ENCODE results near the gene KIF15. TPM values are rescaled to one million over a fixed set of nuclear protein-coding genes. Genes with fewer than 3 reads are reported as not detected.

The KIF15 gene
- total RNA-seq, 4 donors from 2014 or later = 0.44 to 1.7 (median 1.1) TPM

DNA sequence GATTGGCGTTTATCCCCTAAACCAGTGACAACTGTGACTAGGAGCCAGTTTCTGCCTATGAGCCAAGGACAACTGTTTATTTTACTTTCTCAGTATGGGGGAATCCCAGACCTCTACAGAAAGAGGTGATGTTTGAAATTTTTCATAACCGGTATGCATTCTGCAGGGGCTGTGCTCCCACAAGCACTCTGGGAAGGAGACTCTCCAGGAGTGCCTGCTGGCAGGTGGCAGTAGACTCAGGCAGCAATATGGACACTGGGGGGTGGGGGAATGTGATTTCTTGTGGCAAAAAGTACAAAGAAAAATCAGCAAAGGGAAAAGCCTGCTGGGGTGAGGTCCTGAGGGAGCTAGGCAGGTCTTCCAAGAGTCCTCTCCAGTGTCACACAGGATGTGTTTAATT lies 118.7 kb downstream of the KIF15 start:
- DNase-seq (ENCODE audit: low spot score) (no peak), ATAC-seq (ENCODE audit: low FRiP score) (no peak)
- TF ChIP-seq, protein P1, sequence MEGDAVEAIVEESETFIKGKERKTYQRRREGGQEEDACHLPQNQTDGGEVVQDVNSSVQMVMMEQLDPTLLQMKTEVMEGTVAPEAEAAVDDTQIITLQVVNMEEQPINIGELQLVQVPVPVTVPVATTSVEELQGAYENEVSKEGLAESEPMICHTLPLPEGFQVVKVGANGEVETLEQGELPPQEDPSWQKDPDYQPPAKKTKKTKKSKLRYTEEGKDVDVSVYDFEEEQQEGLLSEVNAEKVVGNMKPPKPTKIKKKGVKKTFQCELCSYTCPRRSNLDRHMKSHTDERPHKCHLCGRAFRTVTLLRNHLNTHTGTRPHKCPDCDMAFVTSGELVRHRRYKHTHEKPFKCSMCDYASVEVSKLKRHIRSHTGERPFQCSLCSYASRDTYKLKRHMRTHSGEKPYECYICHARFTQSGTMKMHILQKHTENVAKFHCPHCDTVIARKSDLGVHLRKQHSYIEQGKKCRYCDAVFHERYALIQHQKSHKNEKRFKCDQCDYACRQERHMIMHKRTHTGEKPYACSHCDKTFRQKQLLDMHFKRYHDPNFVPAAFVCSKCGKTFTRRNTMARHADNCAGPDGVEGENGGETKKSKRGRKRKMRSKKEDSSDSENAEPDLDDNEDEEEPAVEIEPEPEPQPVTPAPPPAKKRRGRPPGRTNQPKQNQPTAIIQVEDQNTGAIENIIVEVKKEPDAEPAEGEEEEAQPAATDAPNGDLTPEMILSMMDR (IDR thresholded peaks at IDR 0.05) = no peak

DNA sequence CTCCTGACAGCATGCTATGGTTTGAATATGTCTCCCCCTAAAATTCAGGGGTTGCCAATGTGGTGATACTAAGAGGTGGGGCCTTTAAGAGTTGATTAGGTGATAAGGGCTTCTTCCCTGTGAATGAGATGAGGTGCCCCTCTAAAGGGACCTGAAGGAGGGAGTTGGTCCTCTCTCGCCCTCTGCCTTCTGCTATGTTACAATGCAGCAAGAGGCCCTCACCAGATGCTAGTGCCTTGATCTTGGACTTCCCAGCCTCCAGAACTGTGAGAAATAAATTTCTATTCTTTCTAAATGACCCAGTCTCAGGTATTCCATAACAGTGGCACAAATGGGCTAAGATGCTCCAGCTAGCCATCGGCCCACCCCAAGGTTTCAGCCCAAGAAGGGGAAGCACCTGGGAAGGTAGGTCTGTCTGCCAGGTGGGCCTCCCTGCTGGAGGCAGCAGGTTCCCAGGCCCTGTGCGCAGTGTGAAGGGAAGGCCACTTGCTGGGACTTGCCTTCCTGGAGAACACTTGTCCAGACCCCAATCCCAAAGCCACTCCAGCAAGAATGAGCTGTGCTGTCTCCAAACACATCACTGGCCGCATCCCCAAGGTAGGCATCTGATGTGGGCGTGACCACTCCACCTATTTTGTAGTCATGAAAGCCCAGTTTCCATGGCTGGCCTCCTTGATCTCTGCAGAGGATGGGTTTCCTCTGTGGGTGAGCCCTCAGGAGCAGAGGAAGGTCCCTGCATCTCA lies 121.8 kb downstream of the KIF15 start:
- ATAC-seq (ENCODE audit: low FRiP score) (no peak), DNase-seq (ENCODE audit: low spot score) (no peak)
- TF ChIP-seq, protein P1 (IDR thresholded peaks at IDR 0.05) = no peak

DNA sequence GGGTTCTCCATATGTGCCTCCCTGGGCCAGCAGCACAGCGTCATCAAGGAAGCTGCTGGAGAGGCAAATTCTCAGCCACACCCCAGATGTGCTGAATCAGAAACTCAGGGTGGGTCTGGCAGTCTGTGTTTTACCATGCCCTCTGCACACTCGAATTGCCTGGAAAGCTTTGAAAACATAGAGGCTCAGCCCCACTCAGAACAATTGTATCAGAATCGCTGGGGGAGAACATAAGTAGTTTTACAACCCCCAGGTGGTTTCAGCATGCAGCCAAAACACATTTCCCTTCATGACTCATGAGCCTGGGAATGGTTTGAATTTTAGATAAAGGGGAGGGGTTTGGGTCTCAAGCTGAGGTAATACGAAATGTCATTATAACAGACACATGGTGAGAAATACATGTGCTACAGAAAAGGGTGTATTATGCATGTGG lies 122.4 kb downstream of the KIF15 start:
- peak; percentile 56 for ATAC-seq (ENCODE audit: low FRiP score)

DNA sequence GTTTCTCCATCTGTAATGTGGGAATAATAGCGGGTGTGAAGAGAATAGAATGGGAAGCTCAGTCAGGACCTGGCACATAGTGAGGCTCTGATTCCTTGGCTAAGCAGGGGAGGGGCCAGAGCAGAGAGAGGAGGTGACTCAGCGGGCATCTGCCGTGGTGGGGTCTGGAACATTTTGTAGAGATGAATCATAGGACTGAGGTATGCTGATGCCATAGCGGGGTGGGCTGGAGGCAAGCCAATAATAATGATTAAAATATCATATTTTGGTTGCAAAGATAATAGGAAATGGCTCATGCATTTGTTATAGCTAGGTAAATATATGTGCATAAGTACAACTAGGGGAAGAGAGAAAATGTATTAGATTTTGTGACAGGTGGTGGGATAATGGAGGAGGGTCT lies 124.0 kb downstream of the KIF15 start:
- ATAC-seq (ENCODE audit: low FRiP score) = peak; percentile 90

More for the DNA sequence above, 122.4 kb downstream of the KIF15 start:
- no peak for DNase-seq (ENCODE audit: low spot score)
- TF ChIP-seq, protein P1 (IDR thresholded peaks at IDR 0.05) = no peak

DNA sequence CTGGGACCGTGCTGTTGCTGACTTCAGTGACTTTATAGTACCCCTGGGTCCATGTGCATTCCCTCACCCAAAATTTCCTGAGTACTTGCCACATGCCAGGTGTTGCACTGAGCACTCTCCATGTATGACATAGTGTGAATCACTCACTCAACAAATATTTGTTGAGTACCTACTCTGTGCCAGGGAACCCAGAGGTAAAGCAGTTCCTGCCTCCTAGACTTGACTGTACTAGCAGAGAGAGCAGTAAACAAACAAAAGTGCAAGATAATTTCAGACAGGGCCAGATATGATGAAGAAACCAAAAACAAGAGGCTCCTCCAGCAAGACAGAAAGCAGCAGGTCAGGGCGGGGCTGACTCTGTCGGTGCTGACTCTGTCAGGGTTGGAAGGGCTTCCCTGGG lies 125.0 kb downstream of the KIF15 start:
- TF ChIP-seq, protein P1 (IDR thresholded peaks at IDR 0.05) = no peak
- DNase-seq (ENCODE audit: low spot score) = no peak
- no peak for ATAC-seq (ENCODE audit: low FRiP score)

More for the DNA sequence above, 124.0 kb downstream of the KIF15 start:
- TF ChIP-seq, protein P1 (IDR thresholded peaks at IDR 0.05) = no peak
- DNase-seq (ENCODE audit: low spot score) = no peak

DNA sequence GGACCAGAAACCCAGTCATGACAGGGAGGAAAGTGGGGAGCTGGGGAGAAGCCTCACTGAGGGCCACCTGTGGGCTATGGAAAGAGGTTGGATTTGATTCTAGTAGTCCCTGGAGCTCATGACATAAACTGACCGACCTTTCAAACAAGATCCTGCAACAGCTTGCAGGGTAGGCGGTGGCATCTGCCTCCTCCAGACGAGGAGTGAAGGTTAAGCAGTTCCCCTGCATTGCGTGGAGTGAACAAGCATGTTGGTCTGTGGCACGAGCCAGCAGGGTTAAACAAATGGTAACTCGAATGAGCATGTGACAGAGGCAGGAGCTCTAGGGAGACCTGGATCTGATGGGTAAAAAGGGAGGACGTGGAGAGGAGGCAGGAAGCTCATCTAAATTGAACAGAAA lies 125.5 kb downstream of the KIF15 start:
- TF ChIP-seq, protein P1 (IDR thresholded peaks at IDR 0.05) = no peak
- ATAC-seq (ENCODE audit: low FRiP score) (no peak), DNase-seq (ENCODE audit: low spot score) (no peak)

DNA sequence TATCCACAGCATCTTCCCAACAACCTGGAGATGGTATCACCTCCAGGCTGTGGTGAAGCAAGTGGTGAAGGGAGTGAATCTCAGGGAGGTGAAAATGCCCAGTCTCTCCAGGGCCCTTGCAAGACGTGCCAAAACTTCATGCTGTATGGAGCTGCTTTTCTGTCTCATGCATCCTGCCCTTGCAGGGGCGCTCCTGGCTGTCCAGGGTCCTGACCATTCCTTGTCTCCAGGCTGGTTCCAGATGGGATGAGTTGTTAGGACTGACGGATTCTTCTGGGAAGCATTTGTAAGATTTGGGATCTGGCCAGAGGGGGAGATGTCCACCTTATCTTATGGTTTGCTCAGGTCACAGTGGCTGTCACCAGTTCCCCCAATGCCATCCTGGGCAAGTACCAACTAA lies 128.7 kb downstream of the KIF15 start:
- DNase-seq (ENCODE audit: low spot score) (no peak), ATAC-seq (ENCODE audit: low FRiP score) (no peak)
- TF ChIP-seq, protein P1 (IDR thresholded peaks at IDR 0.05) = no peak
